Measurements from ENCODE around the gene FOLR3.
"Not testable (repeated sequence)": the region's sequence is repeated elsewhere in the genome, so short reads cannot be mapped to it uniquely, and the experiment has no call there.

Gene FOLR3

DNA sequence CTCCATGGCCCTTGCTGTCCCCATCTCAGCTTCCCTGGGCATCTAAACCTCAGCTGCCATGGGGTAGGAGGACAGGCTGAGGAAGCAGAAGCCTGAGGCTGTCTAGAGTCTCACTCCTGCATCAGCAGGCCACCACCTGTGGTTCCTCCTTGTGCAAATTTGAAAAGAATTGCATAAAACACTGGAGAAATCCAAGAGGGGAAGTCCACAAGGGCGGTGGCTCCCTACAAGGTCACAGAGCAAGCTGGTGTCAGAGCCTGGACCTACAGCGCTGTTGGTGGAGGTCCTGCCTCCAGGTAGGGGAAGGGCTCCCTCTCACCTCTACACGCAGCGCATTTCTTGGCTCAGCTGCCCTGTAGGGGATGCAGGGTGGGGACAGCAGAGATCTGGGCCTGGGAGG lies at the start of gene FOLR3:
Gene FOLR3 (plus strand): TSS at position 253 of the 400 bp plus-strand sequence. CDS start 228 bp downstream, outside the sequence.
- DNase-seq (ENCODE audit: low spot score); FAIRE-seq: not testable (repeated sequence)

DNA sequence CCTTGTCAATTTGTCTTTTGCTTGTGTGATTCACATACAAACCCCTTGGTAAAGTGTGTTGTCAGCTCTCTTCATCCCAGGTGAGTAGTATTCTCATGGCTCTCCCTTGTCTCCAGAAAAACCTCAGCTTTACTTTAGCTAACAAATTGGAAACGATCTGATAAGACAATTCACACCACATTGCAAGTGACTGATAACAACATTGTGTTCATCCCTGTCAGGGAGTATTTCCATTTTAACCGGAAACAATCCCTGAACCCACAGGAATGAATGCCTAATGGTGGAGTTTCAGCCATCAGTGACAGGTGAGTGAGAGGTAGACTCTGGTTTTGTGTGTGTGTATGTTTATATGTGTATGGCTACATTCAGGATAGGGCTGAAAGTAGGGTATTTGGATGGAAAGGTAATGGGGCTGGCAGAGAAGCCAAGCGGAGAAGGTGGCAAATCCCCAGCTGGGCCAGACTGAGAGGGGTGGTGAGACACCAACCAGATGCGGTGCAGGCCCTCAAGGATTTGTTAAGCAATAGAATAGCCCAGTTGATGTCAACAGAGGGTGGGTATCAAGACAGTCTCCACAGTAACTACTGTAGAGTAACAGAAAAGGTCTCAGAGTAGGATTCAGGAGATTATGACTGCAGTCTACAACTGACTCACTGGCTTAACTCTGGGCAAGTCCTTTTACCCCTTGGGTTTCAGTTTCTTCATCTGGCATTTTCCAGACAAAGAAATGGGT lies 47.3 kb upstream of the FOLR3 start:
- DNase-seq (ENCODE audit: low spot score) = no peak
- FAIRE-seq = no peak

DNA sequence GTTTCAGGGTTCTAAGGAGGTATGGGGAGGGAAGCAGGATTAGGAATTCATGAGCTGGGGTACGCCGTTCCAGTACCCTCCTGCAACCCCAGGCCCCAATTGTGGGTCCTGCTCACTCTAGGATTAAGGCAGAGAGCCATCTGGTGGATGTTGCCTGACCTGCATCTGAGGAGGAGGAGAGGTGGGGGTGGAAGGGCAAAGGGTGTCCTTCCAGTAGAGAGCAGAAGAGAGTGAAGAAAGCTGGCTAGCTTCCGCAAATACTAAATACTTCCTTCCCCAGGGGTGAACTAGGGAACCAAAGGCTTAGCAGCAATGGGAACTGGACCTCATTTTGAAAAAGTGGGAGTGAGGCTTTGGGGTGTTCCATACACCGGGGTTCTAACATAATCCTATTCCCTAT lies 44.2 kb upstream of the FOLR3 start:
- FAIRE-seq (peak; percentile 67), DNase-seq (ENCODE audit: low spot score) (peak; percentile 62)

DNA sequence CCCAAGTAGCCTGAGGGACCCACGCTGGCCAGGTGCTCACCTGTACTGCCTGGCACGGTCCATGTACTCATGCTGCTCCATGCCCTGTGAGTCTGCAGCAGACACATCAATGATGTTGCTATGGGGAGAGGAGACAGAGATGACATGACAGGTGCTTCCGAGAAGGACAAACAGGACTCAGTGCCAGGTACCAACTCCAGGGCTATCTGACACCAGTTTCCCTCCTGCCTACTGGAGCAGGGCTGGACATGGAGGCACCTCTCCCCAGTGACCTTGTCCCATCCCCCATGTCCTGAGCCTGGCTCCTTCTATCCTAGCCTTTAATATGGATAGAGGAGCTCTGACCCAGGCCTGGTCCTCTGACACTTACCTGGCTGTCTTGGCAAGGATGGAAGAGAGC lies 36.8 kb upstream of the FOLR3 start:
- FAIRE-seq = no peak
- no peak for DNase-seq (ENCODE audit: low spot score)

DNA sequence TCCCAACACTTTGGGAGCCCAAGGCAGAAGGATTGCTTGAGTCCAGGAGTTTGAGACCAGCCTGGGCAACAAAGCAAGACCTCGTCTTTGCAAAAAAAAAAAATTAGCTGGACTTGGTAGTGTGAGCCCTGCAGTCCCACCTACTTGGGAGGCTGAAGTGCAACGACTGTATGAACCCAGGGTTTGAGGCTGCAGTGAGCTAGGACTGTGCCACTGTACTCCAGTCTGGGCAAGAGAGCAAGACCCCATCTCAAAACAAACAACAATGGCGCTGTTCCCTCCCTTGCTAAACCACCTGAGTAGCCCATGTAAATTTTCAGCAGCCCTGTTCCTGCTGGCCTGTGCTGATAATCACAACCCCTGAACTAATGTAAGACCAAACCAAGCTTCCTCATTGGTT lies 35.5 kb upstream of the FOLR3 start:
- no peak for DNase-seq (ENCODE audit: low spot score)
- FAIRE-seq = no peak

DNA sequence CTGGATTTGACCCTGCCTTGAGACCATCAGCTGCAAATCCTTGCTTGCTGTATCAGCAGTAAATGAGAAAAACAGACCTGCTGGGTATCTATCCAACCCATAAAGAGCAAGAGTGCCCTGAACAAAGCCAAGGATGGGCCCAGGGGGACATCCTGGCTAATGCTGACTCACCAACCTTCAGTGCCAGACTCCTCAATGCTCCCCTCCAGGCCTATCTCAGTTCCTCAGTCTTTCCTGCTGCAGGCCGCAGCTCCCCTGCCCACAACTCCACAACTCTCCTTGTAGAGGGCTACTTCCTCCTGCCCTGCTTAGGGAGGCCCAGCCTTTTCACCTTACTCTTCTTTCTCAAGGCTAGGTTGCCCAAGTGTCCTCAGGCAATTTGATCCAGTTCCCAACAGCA lies 35.1 kb upstream of the FOLR3 start:
- FAIRE-seq = no peak

DNA sequence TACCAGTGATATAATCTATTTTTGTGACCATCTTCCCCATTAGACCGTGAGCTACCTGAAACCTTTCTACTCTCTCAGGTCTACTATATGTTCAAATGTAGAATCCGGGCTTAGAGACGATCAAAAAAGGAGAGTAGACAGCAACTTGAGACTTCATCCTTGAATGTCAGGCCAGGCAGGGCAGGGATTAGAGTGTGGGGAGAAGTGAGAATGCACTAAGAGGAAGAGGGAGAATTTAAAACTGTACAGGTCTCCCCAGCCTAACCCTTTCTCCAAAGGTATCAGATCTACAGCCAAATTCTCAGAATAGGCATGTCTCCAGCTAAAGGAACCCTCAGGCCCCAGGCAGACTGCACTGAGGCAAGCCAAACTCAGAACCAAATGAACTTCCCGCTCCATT lies 33.4 kb upstream of the FOLR3 start:
- FAIRE-seq = no peak
- no peak for DNase-seq (ENCODE audit: low spot score)

More for the DNA sequence above, 35.1 kb upstream of the FOLR3 start:
- no peak for DNase-seq (ENCODE audit: low spot score)

DNA sequence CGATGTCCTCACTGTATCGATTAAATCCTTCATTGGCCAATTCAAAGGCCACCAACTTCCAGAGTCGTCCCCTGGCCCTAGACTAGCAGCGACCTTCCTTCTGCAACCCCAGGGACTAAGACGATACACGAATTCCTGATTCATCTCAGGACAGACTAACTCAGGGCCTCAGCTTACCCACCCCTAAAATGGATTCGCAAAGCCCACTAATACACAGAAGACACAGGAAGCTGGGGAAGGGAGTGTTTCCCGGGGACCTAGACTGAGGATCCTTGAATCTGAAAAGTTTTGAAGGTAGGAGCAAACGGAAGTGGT lies 32.9 kb upstream of the FOLR3 start:
- DNase-seq (ENCODE audit: low spot score) (no peak), FAIRE-seq (no peak)

DNA sequence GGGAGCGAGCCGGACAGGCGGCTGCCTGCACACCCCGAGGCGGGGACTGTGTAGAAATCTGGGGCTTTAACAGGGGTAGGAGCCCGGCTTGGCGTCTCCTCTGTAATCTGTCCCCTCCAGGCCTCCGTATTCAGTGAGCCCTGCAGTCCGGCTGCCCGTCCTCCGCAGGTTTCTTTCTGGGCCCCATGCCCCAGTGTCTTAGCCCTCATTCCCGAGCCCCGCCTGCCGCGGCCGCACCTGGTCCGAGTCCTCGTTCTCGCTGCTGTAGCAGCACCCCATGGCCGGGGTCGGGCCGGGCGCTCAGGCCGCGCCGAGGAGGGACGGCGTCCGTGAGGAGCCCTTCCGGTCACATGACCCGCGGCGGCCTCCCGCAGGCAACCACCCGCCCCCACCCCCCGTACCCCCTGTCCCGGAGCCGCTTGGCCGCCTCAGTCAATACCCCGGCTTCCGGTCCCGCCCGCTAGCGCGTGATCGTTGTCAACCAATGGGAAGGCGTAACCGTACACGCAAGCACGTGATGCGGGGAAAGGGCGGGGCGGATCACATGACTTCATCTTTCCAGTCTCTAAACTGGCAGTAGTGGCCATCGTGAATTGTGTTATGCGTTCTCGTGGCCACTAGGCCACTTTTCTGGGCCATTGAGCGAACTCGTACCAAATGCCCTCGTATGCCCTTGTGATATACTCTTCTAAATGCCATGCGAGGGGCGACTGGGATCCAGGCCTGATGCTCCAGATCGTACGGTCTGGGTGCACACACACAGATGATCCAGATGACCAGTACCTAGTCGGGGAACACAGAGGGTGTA lies 32.4 kb upstream of the FOLR3 start, which contains the start of gene LAMTOR1:
Gene LAMTOR1 (minus strand): TSS at position 352 of the 808 bp plus-strand sequence. CDS start 73 bp downstream, at position 279.
- peak; percentile 89 for FAIRE-seq
- peak; percentile 97 for DNase-seq (ENCODE audit: low spot score)

DNA sequence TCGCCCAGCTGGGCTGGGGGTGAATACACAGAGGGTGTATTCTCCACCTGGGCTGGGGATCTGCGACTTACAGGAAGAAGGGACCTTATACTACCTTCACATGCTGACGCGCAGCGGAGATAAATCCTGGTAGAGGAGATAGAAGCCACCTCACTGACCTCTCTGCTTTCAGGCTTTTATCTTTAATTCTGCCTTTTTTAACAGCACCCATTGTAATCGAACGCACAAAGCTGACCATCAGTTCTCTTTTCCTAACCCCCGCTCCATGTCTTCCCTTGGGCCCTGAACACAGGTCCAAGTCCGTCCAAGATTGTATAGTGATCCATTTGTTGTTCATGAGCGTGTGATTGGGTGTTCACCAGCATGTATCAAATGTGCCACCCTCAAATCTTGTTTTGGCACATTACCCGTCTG lies 31.8 kb upstream of the FOLR3 start:
- FAIRE-seq (no peak), DNase-seq (ENCODE audit: low spot score) (no peak)

DNA sequence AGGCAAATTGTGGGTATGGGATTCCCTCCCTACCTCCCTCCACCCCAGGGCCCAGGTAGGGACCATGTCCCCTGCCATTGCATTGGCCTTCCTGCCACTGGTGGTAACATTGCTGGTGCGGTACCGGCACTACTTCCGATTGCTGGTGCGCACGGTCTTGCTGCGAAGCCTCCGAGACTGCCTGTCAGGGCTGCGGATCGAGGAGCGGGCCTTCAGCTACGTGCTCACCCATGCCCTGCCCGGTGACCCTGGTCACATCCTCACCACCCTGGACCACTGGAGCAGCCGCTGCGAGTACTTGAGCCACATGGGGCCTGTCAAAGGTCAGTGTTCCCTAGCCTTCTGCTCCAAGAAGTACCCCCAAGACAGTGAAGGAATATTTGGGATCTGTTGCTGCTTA lies 29.6 kb upstream of the FOLR3 start, which contains the start of gene TOMT:
Gene TOMT (plus strand): TSS at position 37 of the 400 bp plus-strand sequence. CDS start 28 bp downstream, at position 65.
- FAIRE-seq (no peak), DNase-seq (ENCODE audit: low spot score) (no peak)

DNA sequence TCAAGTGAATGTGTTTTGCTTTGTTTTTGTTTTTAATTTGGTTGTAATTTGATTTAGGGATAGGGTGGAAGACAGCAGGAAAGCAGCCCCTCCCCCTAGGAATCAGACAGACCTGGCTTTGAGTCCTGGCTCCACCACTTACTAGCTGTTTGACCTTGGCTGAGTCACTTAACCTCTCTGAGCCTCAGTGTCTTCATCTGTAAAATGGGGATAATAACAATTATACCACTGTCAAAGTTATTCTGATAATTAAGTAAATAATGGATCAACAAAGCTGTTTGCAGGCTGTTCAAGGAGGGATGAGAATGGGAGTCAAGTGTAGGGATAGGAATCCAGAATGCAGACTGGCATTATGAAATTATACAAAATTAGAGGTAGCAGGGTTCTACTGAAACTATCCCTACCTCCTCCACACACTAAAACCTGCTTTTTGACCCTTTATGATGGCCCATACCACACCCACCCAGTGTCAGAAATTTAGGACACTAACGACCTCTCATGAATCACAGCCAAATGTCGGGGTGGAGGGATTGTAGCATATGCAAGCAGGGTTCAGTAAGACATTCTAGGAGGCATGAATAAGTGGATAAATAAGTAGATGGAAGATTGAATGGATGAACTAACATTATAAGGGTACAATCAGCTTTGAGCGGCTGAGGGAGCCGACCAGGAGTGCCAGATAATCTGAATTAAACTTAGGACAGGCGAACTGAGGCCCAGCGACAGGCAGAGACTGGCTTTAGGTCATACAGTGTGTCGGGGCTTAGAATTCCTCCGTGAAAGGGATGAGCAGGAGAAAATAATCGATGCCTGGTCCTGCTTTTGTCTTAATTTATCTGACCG lies 24.0 kb upstream of the FOLR3 start:
- FAIRE-seq (no peak), DNase-seq (ENCODE audit: low spot score) (no peak)

DNA sequence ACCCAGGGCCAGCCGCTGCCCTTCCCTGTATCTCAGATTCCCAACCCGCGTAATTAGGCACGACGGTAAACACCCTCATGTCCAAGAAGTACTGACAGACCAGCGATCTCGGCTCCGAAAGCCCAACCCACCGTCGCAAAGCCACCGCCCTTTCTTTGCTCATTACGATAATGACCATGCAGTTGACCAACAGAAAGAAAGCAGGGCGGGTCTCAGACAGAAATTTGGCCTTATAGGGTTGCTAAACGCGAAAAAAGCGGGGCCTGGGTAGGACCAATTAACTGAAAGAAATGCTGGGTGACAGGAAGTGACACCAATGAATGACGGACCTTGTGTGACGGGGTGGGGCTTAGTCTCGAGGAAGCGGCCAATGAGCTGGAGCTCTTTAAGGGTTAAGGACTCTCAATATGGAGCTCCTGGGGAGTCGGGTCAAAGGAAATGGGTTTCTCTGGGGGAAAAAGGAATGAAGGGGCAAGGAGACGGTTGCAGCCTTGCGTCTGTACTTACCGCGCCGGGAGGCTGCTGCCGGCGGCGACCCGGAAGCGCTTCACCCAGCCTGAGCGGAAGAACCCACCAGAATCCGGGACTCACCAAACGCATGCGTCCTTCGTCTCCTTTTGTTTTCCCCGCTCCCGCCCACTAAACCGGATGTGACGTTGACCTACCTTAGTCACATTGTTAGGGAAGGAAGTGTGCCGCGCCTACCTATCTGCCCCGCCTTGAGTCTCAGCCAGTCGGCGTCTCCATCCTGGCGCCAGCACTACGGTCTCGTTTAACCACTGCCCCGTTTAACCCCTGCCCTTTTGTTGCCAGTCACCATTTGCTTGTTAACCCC lies 23.2 kb upstream of the FOLR3 start, which contains the start of gene ANAPC15:
Gene ANAPC15 (minus strand): TSS at position 553 of the 835 bp plus-strand sequence. CDS start 1,419 bp downstream, outside the sequence.
- DNase-seq (ENCODE audit: low spot score) = peak; percentile 95
- FAIRE-seq = peak; percentile 96

DNA sequence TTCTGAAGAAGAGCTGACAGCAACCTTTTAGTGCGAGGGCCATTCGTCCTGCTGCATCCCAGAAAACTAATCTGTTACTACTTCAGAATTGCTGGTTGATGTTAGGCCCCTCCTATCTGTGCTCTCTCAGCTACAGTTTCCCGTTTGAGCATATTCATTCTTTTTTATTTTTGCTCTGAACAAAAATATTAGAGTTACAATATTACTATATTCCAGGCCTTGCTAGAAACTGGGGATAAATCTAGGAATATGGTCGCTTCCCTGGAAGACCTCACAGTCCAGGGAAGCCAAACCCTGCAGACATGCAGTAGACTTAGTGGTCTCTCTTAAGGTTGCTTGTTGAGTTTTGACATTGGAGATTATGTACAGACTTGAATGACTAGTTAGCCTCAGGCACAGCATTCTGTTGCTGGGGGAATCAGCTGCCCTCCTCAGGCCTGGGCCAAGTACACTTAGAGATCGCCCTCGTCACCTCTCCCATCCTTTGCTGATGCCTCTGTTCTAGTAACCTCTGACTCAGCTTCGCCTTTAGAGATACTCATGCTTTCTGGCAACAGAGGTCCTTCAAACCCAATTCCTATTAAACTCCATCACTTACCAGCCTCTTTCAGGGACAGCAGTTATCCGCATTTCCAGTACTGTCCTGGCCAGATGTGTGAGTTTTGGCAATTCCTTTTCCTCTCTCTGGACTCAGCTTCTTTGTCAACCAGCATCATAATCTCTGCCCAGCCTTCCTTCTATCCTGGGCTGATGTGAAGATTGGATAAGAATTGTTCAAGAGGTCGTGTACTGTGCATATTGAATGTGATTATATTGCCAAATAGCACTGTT lies 22.3 kb upstream of the FOLR3 start:
- no peak for DNase-seq (ENCODE audit: low spot score)
- no peak for FAIRE-seq

DNA sequence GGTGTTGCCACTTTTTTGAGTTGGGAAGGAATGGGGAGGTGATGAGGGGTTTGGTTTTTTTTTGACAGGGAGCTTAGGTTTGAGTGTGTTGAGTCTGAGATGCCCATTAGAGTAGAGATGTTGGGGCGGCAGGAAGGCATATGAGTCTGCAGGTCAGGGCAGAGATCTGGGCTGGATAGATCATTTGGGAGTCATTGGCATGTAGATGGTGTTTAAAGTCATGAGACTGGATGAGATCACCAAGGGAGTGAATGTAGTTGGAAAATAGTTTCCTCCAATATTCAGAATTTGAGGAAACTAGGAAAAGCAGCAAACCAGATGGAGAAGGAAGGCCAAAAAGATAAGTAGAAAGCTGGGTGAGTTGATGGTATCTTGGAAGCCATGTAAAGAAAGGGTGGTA lies 21.0 kb upstream of the FOLR3 start:
- no peak for DNase-seq (ENCODE audit: low spot score)
- no peak for FAIRE-seq

DNA sequence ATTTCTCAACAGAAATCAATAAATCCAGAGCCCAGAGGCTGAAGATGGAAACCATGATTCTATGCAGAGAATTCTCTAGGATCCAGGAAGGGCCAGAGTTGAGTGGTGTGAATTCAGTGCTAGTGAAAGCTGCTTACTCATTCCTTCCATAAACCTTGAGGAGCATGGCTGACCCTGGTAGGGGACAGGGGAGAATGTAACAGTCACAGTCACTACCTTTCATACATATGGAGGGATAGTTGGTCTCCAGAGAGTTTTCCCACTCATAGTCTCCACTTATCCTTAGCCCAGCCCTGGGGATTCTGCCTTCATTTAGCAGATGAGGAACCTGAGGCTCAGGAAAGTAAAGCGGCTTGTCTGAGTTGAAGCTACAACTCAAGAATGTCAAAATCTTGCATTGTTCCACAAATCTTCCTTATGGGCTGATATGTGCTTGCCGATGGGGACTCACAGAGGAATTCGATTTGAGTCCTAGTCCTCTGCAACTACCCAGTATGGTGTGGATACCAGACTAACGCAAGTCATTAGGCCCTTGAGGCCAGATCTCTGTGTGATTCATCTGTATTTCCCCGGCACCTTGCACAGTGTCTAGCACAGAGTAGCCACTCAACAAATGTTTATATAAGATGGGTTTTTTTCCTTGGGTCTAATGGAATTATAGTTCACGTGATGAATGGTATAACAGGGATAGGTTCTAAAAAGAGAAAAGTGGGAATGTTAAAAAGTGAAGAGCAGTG lies 19.3 kb upstream of the FOLR3 start:
- DNase-seq (ENCODE audit: low spot score) (no peak), FAIRE-seq (no peak)

DNA sequence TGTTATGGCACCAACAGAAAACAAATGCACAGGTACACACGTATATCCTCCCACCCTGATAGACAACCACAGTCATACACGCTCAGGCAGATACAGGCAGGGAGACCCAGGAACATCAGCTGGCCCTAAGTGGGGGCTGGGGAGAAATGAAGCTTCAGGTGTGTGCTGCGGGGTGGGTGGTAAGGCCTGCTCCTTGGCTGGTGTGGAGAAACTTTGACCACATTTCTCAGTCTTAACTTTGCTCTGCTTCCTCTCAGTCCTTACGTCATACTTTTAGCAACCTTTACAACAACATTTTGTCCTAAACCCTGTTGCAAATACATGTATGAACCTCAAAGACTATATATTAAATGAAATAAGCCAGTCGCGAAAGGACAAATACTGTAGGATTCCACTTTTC lies 16.3 kb upstream of the FOLR3 start:
- FAIRE-seq (no peak), DNase-seq (ENCODE audit: low spot score) (no peak)

DNA sequence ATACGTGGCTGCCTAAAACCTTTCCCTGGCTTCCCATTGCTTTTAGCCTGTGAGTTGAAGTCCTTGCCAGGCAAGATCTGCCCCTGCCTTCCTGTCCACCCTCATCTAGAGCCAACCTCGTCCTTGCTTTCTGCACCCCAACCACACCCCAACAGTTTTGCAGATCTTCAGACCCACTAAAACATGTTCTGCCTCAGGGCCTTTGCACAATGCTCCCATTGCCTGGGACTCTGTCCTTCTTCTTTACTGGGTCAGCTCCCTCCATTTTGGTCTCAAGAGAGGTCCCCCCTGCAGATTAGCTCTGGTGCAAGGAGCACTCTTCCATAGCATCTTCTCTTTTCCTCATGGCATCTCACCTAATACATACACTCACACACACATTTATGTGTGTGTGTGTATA lies 14.6 kb upstream of the FOLR3 start:
- FAIRE-seq = no peak

DNA sequence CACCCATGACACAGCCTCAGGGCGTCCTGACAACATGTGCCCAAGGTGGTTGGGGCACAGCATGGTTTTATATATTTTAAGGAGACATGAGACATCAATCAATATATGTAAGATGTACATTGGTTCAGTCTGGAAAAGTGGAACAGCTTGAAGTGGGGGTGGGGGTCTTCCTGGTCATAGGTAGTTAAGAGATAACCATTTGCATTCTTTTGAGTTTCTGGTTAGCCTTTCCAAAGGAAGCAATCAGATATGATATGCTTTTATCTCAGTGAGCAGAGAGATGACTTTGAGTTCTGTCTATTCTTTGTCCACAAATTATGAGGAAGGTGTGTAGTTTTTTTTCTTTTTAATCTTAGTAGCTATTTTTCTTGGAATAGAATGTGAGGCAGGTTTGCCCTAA lies 12.9 kb upstream of the FOLR3 start:
- DNase-seq (ENCODE audit: low spot score) (no peak), FAIRE-seq (no peak)

More for the DNA sequence above, 14.6 kb upstream of the FOLR3 start:
- DNase-seq (ENCODE audit: low spot score) = no peak
